ENCODE data around the gene ITGA8.

ITGA8 gene

GRCh38 chr10:15563246-15563645 is 156.5 kb downstream of the ITGA8 start:
- TF ChIP-seq CTCF (IDR thresholded peaks at IDR 0.05), result no peak

DNA sequence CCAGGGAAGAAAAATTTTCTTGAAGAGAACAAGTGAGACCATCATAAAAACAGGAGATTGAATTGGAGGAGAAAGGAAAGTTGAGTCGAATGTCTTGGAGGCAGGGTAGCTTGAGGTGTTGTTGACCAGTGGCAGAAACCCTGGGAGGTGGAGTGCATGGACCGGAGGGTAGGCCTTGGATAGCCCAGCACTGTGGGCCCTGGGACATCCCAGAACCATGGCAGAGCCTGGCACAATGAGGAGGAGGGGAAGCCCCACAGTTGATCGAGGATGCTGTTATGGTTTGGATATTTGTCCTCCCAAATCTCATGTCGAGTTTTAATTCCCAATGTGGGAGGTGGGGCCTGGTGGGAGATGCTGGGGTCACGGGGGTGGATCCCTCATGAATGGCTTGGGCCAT is 157.1 kb downstream of the ITGA8 start:
- no peak for TF ChIP-seq CTCF (IDR thresholded peaks at IDR 0.05)

- no peak for TF ChIP-seq CTCF (IDR thresholded peaks at IDR 0.05)
Measured at GRCh38 chr10:15562116-15562515, 157.6 kb downstream of the ITGA8 start.

- no peak for TF ChIP-seq CTCF (IDR thresholded peaks at IDR 0.05)
Measured at GRCh38 chr10:15558136-15558535, 161.6 kb downstream of the ITGA8 start.

DNA sequence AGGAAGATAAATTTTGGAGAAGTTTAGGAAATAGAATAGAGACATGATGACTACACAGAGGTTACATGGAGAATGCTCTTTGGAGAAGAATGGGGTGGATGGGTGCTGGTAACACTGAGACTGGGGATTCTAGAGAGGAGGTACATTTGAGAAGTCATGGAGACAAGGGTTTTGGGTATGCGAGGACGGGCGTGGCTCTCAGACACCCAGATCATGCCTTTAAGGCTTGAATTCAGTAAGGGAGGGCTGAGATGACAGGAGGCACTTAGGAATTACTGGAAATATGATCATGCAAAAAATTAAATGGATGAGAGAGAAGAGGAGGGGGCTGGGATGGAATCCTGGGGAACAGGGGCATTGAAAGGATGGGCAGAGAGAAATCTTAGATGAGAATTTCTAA is 168.8 kb downstream of the ITGA8 start:
- TF ChIP-seq CTCF (IDR thresholded peaks at IDR 0.05), result no peak

GRCh38 chr10:15548331-15548730 is 171.4 kb downstream of the ITGA8 start:
- no peak for TF ChIP-seq CTCF (IDR thresholded peaks at IDR 0.05)

DNA sequence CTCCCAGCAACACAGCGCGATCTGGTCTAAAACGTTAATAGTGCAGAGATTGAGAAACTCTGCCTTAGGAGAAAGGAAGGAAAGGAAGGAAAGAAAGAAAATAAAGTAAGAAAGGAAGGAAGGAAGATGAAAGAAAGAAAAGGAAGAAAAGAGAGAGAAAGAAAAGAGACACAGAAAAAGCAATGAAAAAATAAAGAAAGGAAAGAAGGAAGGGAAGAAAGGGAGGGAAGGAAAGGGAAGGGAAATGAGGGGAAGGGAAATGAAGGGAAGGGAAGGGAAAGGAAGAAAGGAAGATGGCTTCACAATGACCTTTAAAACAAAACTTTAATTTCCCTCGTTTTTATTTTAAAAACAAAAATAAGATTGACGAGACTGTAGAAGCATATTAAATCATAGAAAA is 173.1 kb downstream of the ITGA8 start:
- no peak for TF ChIP-seq CTCF (IDR thresholded peaks at IDR 0.05)

- no peak for TF ChIP-seq CTCF (IDR thresholded peaks at IDR 0.05)
Measured at GRCh38 chr10:15545884-15546283, 173.8 kb downstream of the ITGA8 start.
